Vagina (tissue), 2 donors: ENCODE data around the gene MICAL3. TPM values are rescaled to one million over a fixed set of nuclear protein-coding genes. Genes with fewer than 3 reads are reported as not detected.

Experiments used
- DNase-seq, 2 donors: peaks; one replicate each; pipeline ENCODE4 v3.0.0-alpha.2; 2017; ENCODE audit errors: extremely low spot score in 2 of 2
- H3K27ac ChIP-seq: fragments of 200-600 bp; sonication (generic); one replicate; pipeline ENCODE4 v1.5.1; 2019
- H3K27me3 ChIP-seq: fragments of 200-600 bp; sonication (generic); one replicate; pipeline ENCODE4 v1.5.1; 2019
- H3K36me3 ChIP-seq, 2 donors: fragments of 200-600 bp; sonication (generic); one replicate each; pipeline ENCODE4 v1.5.1; 2017 to 2019
- H3K4me1 ChIP-seq: fragments of 200-600 bp; sonication (generic); one replicate; pipeline ENCODE4 v1.5.1; 2019
- H3K4me3 ChIP-seq, 2 donors: fragments of 200-600 bp; sonication (generic); 1 replicate in 1 of 2; 2 replicates in 1 of 2; pipeline ENCODE4 v1.5.1; 2016 to 2019
- H3K9me3 ChIP-seq: fragments of 200-600 bp; sonication (generic); one replicate; pipeline ENCODE4 v1.5.1; 2019
- CTCF ChIP-seq, 3 experiments: fragments of 450-650 bp in 2 of 3; fragments of 200-600 bp in 1 of 3; sonication (generic) in 1 of 3; IDR thresholded peaks; one replicate each; pipeline ENCODE4 v1.5.1; 2017 to 2019; ENCODE audit warnings: antibody characterized with exemption in 3 of 3, mild to moderate bottlenecking in 2 of 3, moderate library complexity in 2 of 3
- POLR2A ChIP-seq, 2 donors: fragments of 450-650 bp; IDR thresholded peaks; one replicate each; pipeline ENCODE4 v1.6.1; 2017; ENCODE audit warnings: antibody characterized with exemption in 2 of 2, mild to moderate bottlenecking in 2 of 2, moderate library complexity in 2 of 2
- POLR2AphosphoS5 ChIP-seq, 2 donors: sonication (generic); formaldehyde crosslinking; IDR thresholded peaks; one replicate each; pipeline ENCODE4 v1.9.0; 2017; ENCODE audit warnings: antibody characterized with exemption in 2 of 2, mild to moderate bottlenecking in 2 of 2, low read depth in 1 of 2; ENCODE audit not compliant: insufficient read depth in 1 of 2
- intact Hi-C: fragments of 100-400 bp; cut with DNase I; formaldehyde crosslinking; loops from one replicate; pipeline ENCODE4 v1.15.1; 2023
- microRNA counts, 2 donors: library from miRNA; unstranded; fragments of <30 nt; microRNA quantifications; one replicate each; lab custom pipeline; 2016 to 2017
- microRNA-seq: library from miRNA; unstranded; fragments of <30 nt; microRNA quantifications from one replicate; pipeline ENCODE4, GENCODE V29; 2017; ENCODE audit warnings: borderline number of aligned reads, borderline replicate concordance
- small RNA-seq: library from RNA; depleted of rRNA; stranded (forward); fragments of <200 nt; gene quantifications from one replicate; pipeline ENCODE3, GENCODE V24; 2016
- total RNA-seq: library from RNA; depleted of rRNA; stranded (reverse); fragments of >200 nt; gene quantifications from one replicate; pipeline ENCODE4 v1.2.3, GENCODE V29; 2016

The MICAL3 gene
- total RNA-seq, 1 donor from 2014 or later = 35.1 TPM

DNA sequence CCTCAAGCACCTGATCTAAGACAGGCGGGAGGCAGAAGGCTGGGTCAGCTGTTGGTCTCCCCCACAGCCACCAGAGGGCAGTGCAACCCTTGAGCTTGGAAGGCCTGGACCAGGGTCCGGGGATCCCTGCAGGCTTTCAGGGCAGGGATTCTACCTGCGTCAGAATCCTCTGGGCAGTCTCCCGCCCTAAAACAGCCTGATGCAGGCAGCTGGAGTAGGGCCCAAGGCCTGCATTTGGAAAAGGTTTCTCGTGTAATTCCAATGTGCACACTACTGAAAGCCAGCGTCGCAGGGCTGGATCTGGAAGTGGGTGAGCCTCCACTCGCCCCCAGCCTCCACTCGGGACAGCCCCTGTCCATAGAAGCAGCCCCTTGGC, 281.8 kb downstream of the MICAL3 start:
- intact Hi-C loops = no loop called here
- no peak for DNase-seq
- TF ChIP-seq POLR2A (IDR thresholded peaks at IDR 0.05) (no peak), CTCF (IDR thresholded peaks at IDR 0.05) (peak; percentile 23 to 70 (median 48))

GRCh38 chr22:17741866-17742526, 282.4 kb downstream of the MICAL3 start:
- Histone ChIP-seq H3K27ac (no peak overlapping the region), H3K4me1 (peaks cover 6% of the 10 kb centered on the region), H3K36me3 (peaks cover 0 to 5% of the 10 kb centered on the region in 2 donors), H3K4me3 (no peak overlapping the region), H3K27me3 (no peaks in the 10 kb centered on the region), H3K9me3 (no peaks in the 10 kb centered on the region)
- intact Hi-C loops = no loop called here
- TF ChIP-seq CTCF (IDR thresholded peaks at IDR 0.05) (no peak), POLR2A (IDR thresholded peaks at IDR 0.05) (no peak), POLR2AphosphoS5 (IDR thresholded peaks at IDR 0.05; ENCODE audit: insufficient read depth in 1 of 2, low read depth in 1 of 2) (no peak)
- DNase-seq = no peak

More for the DNA sequence above, 281.8 kb downstream of the MICAL3 start:
- Histone ChIP-seq H3K27me3 (no peaks in the 10 kb centered on the region), H3K9me3 (no peaks in the 10 kb centered on the region), H3K27ac (no peak overlapping the region), H3K4me3 (no peak overlapping the region), H3K36me3 (peaks cover 0 to 4% of the 10 kb centered on the region in 2 donors), H3K4me1 (peaks cover 6% of the 10 kb centered on the region)

GRCh38 chr22:17739196-17739975, 285.0 kb downstream of the MICAL3 start:
- TF ChIP-seq POLR2AphosphoS5 (IDR thresholded peaks at IDR 0.05; ENCODE audit: insufficient read depth in 1 of 2, low read depth in 1 of 2) (no peak), CTCF (IDR thresholded peaks at IDR 0.05) (no peak)
- intact Hi-C loops = no loop called here
- Histone ChIP-seq H3K27ac (no peak overlapping the region), H3K36me3 (peaks cover 0 to 9% of the 10 kb centered on the region in 2 donors), H3K27me3 (no peaks in the 10 kb centered on the region), H3K9me3 (no peaks in the 10 kb centered on the region), H3K4me3 (no peak overlapping the region), H3K4me1 (peaks cover 2% of the 10 kb centered on the region)
- no peak for DNase-seq

GRCh38 chr22:17738386-17739128, 285.8 kb downstream of the MICAL3 start:
- intact Hi-C loops = no loop called here
- Histone ChIP-seq H3K4me1 (no peaks in the 10 kb centered on the region), H3K27ac (no peak overlapping the region), H3K4me3 (no peak overlapping the region), H3K9me3 (no peaks in the 10 kb centered on the region), H3K27me3 (no peaks in the 10 kb centered on the region), H3K36me3 (peaks cover 0 to 9% of the 10 kb centered on the region in 2 donors)
- TF ChIP-seq POLR2AphosphoS5 (IDR thresholded peaks at IDR 0.05; ENCODE audit: insufficient read depth in 1 of 2, low read depth in 1 of 2) (no peak), CTCF (IDR thresholded peaks at IDR 0.05) (no peak), POLR2A (IDR thresholded peaks at IDR 0.05) (no peak)
- no peak for DNase-seq

MicroRNAs encoded within 50 kb of the gene (microRNA counts, 767-probe panel; counts per million panel counts)
- microRNA hsa-miR-648 (lab: Ali Mortazavi, UCI) = 238 to 261 counts per million in 2 donors

Small RNA genes within 50 kb of the gene (microRNA-seq; reads per million reads assigned to microRNA genes)
- gene MIR3198-1 (not detected), gene MIR648 (not detected)

Small RNA genes within 50 kb of the gene (small RNA-seq; reads per million reads assigned to genes)
- gene MIR3198-1 (not detected), gene MIR648 (not detected)

Other genes with a start within 250 kb of the MICAL3 start
- gene PEX26, start 53.4 kb upstream of the MICAL3 start, total RNA-seq = 25.5 TPM
- gene TUBA8, start 86.2 kb upstream of the MICAL3 start, total RNA-seq = 5.6 TPM
- 9.8 TPM for gene USP18, start 125.6 kb upstream of the MICAL3 start, total RNA-seq